IPS-18a (cell line): ENCODE data around the gene NMT2.

Source experiments
- H3K27ac ChIP-seq: one replicate; pipeline ENCODE4 v1.5.1; 2013; ENCODE audit warnings: low read length
- H3K27me3 ChIP-seq: one replicate; pipeline ENCODE4 v1.6.1; 2013; ENCODE audit warnings: mild to moderate bottlenecking, low read length; ENCODE audit not compliant: control insufficient read depth, insufficient read depth
- H3K36me3 ChIP-seq: one replicate; pipeline ENCODE4 v1.6.1; 2013; ENCODE audit warnings: low read depth, low read length; ENCODE audit not compliant: control insufficient read depth
- H3K4me1 ChIP-seq: one replicate; pipeline ENCODE4 v1.6.1; 2013; ENCODE audit warnings: low read depth, low read length; ENCODE audit not compliant: control insufficient read depth
- H3K4me3 ChIP-seq: one replicate; pipeline ENCODE4 v1.5.1; 2013; ENCODE audit warnings: low read length
- H3K9ac ChIP-seq: one replicate; pipeline ENCODE4 v1.6.1; 2013; ENCODE audit warnings: mild to moderate bottlenecking, low read length, moderate library complexity
- H3K9me3 ChIP-seq: one replicate; pipeline ENCODE4 v1.6.1; 2013; ENCODE audit warnings: low read depth, low read length; ENCODE audit not compliant: control insufficient read depth

The NMT2 gene

GRCh38 chr10:15131330-15131729 lies 37.2 kb downstream of the NMT2 start:
- Histone ChIP-seq H3K4me1 (no peaks in the 10 kb centered on the region), H3K9ac (no peak overlapping the region), H3K27ac (no peak overlapping the region), H3K36me3 (peaks cover 11% of the 10 kb centered on the region), H3K27me3 (no peaks in the 10 kb centered on the region), H3K4me3 (no peak overlapping the region), H3K9me3 (no peaks in the 10 kb centered on the region)

- Histone ChIP-seq H3K4me1 (no peaks in the 10 kb centered on the region), H3K27me3 (no peaks in the 10 kb centered on the region), H3K36me3 (peaks cover 11% of the 10 kb centered on the region), H3K9ac (no peak overlapping the region), H3K27ac (no peak overlapping the region), H3K9me3 (no peaks in the 10 kb centered on the region), H3K4me3 (no peak overlapping the region)
Measured at GRCh38 chr10:15124908-15125307, 43.6 kb downstream of the NMT2 start.

GRCh38 chr10:15124190-15124589 lies 44.3 kb downstream of the NMT2 start:
- Histone ChIP-seq H3K9ac (no peak overlapping the region), H3K4me1 (no peaks in the 10 kb centered on the region), H3K27me3 (no peaks in the 10 kb centered on the region), H3K4me3 (no peak overlapping the region), H3K36me3 (peaks cover 11% of the 10 kb centered on the region), H3K27ac (no peak overlapping the region), H3K9me3 (no peaks in the 10 kb centered on the region)

GRCh38 chr10:15123749-15124184 lies 44.7 kb downstream of the NMT2 start:
- no peak overlapping the region for H3K27ac ChIP-seq
- no peaks in the 10 kb centered on the region for H3K9me3 ChIP-seq
- peaks cover 14% of the 10 kb centered on the region for H3K36me3 ChIP-seq
- H3K4me3 ChIP-seq: no peak overlapping the region
- H3K27me3 ChIP-seq: no peaks in the 10 kb centered on the region
- H3K9ac ChIP-seq: no peak overlapping the region
- no peaks in the 10 kb centered on the region for H3K4me1 ChIP-seq

GRCh38 chr10:15122477-15123030 lies 45.9 kb downstream of the NMT2 start:
- Histone ChIP-seq H3K27ac (no peak overlapping the region), H3K9me3 (no peaks in the 10 kb centered on the region), H3K27me3 (no peaks in the 10 kb centered on the region), H3K4me3 (no peak overlapping the region), H3K36me3 (peaks cover 11% of the 10 kb centered on the region), H3K9ac (no peak overlapping the region), H3K4me1 (no peaks in the 10 kb centered on the region)

- H3K36me3 ChIP-seq: peaks cover 11% of the 10 kb centered on the region
- no peak overlapping the region for H3K27ac ChIP-seq
- H3K4me3 ChIP-seq: no peak overlapping the region
- no peaks in the 10 kb centered on the region for H3K9me3 ChIP-seq
- H3K9ac ChIP-seq: no peak overlapping the region
- no peaks in the 10 kb centered on the region for H3K27me3 ChIP-seq
- no peaks in the 10 kb centered on the region for H3K4me1 ChIP-seq
Measured at GRCh38 chr10:15121707-15122106, 46.8 kb downstream of the NMT2 start.

- Histone ChIP-seq H3K36me3 (peaks cover 13% of the 10 kb centered on the region), H3K9me3 (no peaks in the 10 kb centered on the region), H3K9ac (no peak overlapping the region), H3K4me3 (no peak overlapping the region), H3K27me3 (no peaks in the 10 kb centered on the region), H3K27ac (no peak overlapping the region), H3K4me1 (no peaks in the 10 kb centered on the region)
Measured at GRCh38 chr10:15120523-15120922, 48.0 kb downstream of the NMT2 start.

GRCh38 chr10:15118615-15119014 lies 49.9 kb downstream of the NMT2 start:
- Histone ChIP-seq H3K4me3 (no peak overlapping the region), H3K36me3 (peaks cover 9% of the 10 kb centered on the region), H3K9me3 (no peaks in the 10 kb centered on the region), H3K27me3 (no peaks in the 10 kb centered on the region), H3K4me1 (no peaks in the 10 kb centered on the region), H3K9ac (no peak overlapping the region), H3K27ac (no peak overlapping the region)

GRCh38 chr10:15116225-15116624 lies 52.3 kb downstream of the NMT2 start:
- H3K4me1 ChIP-seq: no peaks in the 10 kb centered on the region
- H3K27ac ChIP-seq: no peak overlapping the region
- no peak overlapping the region for H3K4me3 ChIP-seq
- H3K9ac ChIP-seq: no peak overlapping the region
- no peaks in the 10 kb centered on the region for H3K27me3 ChIP-seq
- peaks cover 9% of the 10 kb centered on the region for H3K36me3 ChIP-seq
- H3K9me3 ChIP-seq: no peaks in the 10 kb centered on the region

- peaks cover 8% of the 10 kb centered on the region for H3K36me3 ChIP-seq
- no peaks in the 10 kb centered on the region for H3K9me3 ChIP-seq
- no peak overlapping the region for H3K9ac ChIP-seq
- no peak overlapping the region for H3K27ac ChIP-seq
- H3K27me3 ChIP-seq: no peaks in the 10 kb centered on the region
- no peaks in the 10 kb centered on the region for H3K4me1 ChIP-seq
- H3K4me3 ChIP-seq: no peak overlapping the region
Measured at GRCh38 chr10:15113766-15114165, 54.7 kb downstream of the NMT2 start.

GRCh38 chr10:15112657-15113056 lies 55.8 kb downstream of the NMT2 start:
- Histone ChIP-seq H3K9ac (no peak overlapping the region), H3K4me1 (no peaks in the 10 kb centered on the region)

GRCh38 chr10:15106352-15107013 lies 62.0 kb downstream of the NMT2 start:
- no peak overlapping the region for H3K4me3 ChIP-seq
- no peaks in the 10 kb centered on the region for H3K27me3 ChIP-seq
- H3K4me1 ChIP-seq: no peaks in the 10 kb centered on the region
- H3K9ac ChIP-seq: no peak overlapping the region
- no peak overlapping the region for H3K27ac ChIP-seq
- no peaks in the 10 kb centered on the region for H3K9me3 ChIP-seq
- H3K36me3 ChIP-seq: peaks cover 40% of the 10 kb centered on the region

More at GRCh38 chr10:15112657-15113056, 55.8 kb downstream of the NMT2 start:
- Histone ChIP-seq H3K27me3 (no peaks in the 10 kb centered on the region), H3K27ac (no peak overlapping the region), H3K4me3 (no peak overlapping the region), H3K9me3 (no peaks in the 10 kb centered on the region), H3K36me3 (peaks cover 15% of the 10 kb centered on the region)
